ENCODE data around the gene SNX13. TPM values are rescaled to one million over a fixed set of nuclear protein-coding genes. Genes with fewer than 3 reads are reported as not detected.

The SNX13 gene
- total and polyA plus RNA-seq, 3 experiments from 2014 or later, result 9.2 to 26.3 (median 23.4) TPM

- no peak overlapping the region for H3K27ac ChIP-seq (ENCODE audit: low read depth, low read length)
- no peaks in the 10 kb centered on the region for H3K9me3 ChIP-seq (ENCODE audit: low read length)
- H3K27me3 ChIP-seq (ENCODE audit: insufficient read depth, low read length, poor library complexity, severe bottlenecking), result no peaks in the 10 kb centered on the region
- peaks cover 0 to 2% of the 10 kb centered on the region in 2 donors for H3K27me3 Mint-ChIP-seq
- H3K4me1 Mint-ChIP-seq, result no peaks in the 10 kb centered on the region
- no peaks in the 10 kb centered on the region for H3K4me1 ChIP-seq (ENCODE audit: insufficient read depth, low read length)
- ChIA-PET POLR2A (no interaction called here), CTCF (interaction anchor here (1.2 kb wide), 1 partner anchor 11 kb away, joined by 3 read pairs; no protein-coding TSS in a partner anchor)
- H3K4me3 ChIP-seq (ENCODE audit: low read length), result no peak overlapping the region
- no peak for DNase-seq
- H3K36me3 Mint-ChIP-seq, result peaks cover 0 to 2% (median 0%) of the 10 kb centered on the region in 3 donors
- no peaks in the 10 kb centered on the region for H3K36me3 ChIP-seq (ENCODE audit: insufficient read depth, low read length)
- H3K9me3 Mint-ChIP-seq, result no peaks in the 10 kb centered on the region
- no peak overlapping the region for H3K4me3 Mint-ChIP-seq
- H3K27ac Mint-ChIP-seq, result peak overlapping the region in 1 of 8 donors; percentile 10
These were observed 158.6 kb downstream of the SNX13 start for GRCh38 chr7:17781491-17782215.

- no peaks in the 10 kb centered on the region for H3K27me3 ChIP-seq (ENCODE audit: insufficient read depth, low read length, poor library complexity, severe bottlenecking)
- DNase-seq, result no peak
- no peak overlapping the region for H3K27ac Mint-ChIP-seq
- H3K36me3 Mint-ChIP-seq, result no peaks in the 10 kb centered on the region
- H3K27ac ChIP-seq (ENCODE audit: low read depth, low read length), result no peak overlapping the region
- H3K4me3 Mint-ChIP-seq, result no peak overlapping the region
- no peaks in the 10 kb centered on the region for H3K9me3 Mint-ChIP-seq
- ChIA-PET POLR2A (no interaction called here), CTCF (no interaction called here)
- no peaks in the 10 kb centered on the region for H3K36me3 ChIP-seq (ENCODE audit: insufficient read depth, low read length)
- no peaks in the 10 kb centered on the region for H3K4me1 Mint-ChIP-seq
- H3K27me3 Mint-ChIP-seq, result peaks cover 0 to 2% of the 10 kb centered on the region in 2 donors
- H3K9me3 ChIP-seq (ENCODE audit: low read length), result no peaks in the 10 kb centered on the region
- no peaks in the 10 kb centered on the region for H3K4me1 ChIP-seq (ENCODE audit: insufficient read depth, low read length)
- H3K4me3 ChIP-seq (ENCODE audit: low read length), result no peak overlapping the region
These were observed 160.9 kb downstream of the SNX13 start for GRCh38 chr7:17779381-17779780.

- Mint-ChIP-seq H3K27me3 (peaks cover 0 to 2% of the 10 kb centered on the region in 2 donors), H3K4me3 (no peak overlapping the region), H3K9me3 (no peaks in the 10 kb centered on the region), H3K36me3 (no peaks in the 10 kb centered on the region), H3K27ac (no peak overlapping the region), H3K4me1 (peaks cover 4 to 10% (median 9%) of the 10 kb centered on the region in 3 donors)
- Histone ChIP-seq H3K36me3 (ENCODE audit: insufficient read depth, low read length) (no peaks in the 10 kb centered on the region), H3K4me3 (ENCODE audit: low read length) (no peak overlapping the region), H3K27me3 (ENCODE audit: insufficient read depth, low read length, poor library complexity, severe bottlenecking) (no peaks in the 10 kb centered on the region), H3K9me3 (ENCODE audit: low read length) (no peaks in the 10 kb centered on the region), H3K4me1 (ENCODE audit: insufficient read depth, low read length) (no peaks in the 10 kb centered on the region), H3K27ac (ENCODE audit: low read depth, low read length) (no peak overlapping the region)
- DNase-seq, result no peak
- POLR2A ChIA-PET, result no interaction called here
- CTCF ChIA-PET, result interaction anchor here (0.9 kb wide), 1 partner anchor 13 kb away, joined by 3 read pairs; no protein-coding TSS in a partner anchor
These were observed 165.5 kb downstream of the SNX13 start for GRCh38 chr7:17774716-17775288.

GRCh38 chr7:17774248-17774647, 166.0 kb downstream of the SNX13 start:
- peaks cover 4 to 10% (median 9%) of the 10 kb centered on the region in 3 donors for H3K4me1 Mint-ChIP-seq
- no peak overlapping the region for H3K27ac ChIP-seq (ENCODE audit: low read depth, low read length)
- DNase-seq, result no peak
- no peaks in the 10 kb centered on the region for H3K4me1 ChIP-seq (ENCODE audit: insufficient read depth, low read length)
- no peak overlapping the region for H3K4me3 ChIP-seq (ENCODE audit: low read length)
- no peaks in the 10 kb centered on the region for H3K36me3 Mint-ChIP-seq
- H3K4me3 Mint-ChIP-seq, result no peak overlapping the region
- no peak overlapping the region for H3K27ac Mint-ChIP-seq
- peaks cover 0 to 2% of the 10 kb centered on the region in 2 donors for H3K27me3 Mint-ChIP-seq
- CTCF ChIA-PET, result interaction anchor here (0.9 kb wide), 1 partner anchor 12 kb away, joined by 3 read pairs; no protein-coding TSS in a partner anchor
- no peaks in the 10 kb centered on the region for H3K36me3 ChIP-seq (ENCODE audit: insufficient read depth, low read length)
- no peaks in the 10 kb centered on the region for H3K9me3 Mint-ChIP-seq
- POLR2A ChIA-PET, result no interaction called here
- H3K27me3 ChIP-seq (ENCODE audit: insufficient read depth, low read length, poor library complexity, severe bottlenecking), result no peaks in the 10 kb centered on the region
- H3K9me3 ChIP-seq (ENCODE audit: low read length), result no peaks in the 10 kb centered on the region

GRCh38 chr7:17773289-17773626, 167.0 kb downstream of the SNX13 start:
- Histone ChIP-seq H3K9me3 (ENCODE audit: low read length) (no peaks in the 10 kb centered on the region), H3K27ac (ENCODE audit: low read depth, low read length) (no peak overlapping the region), H3K4me1 (ENCODE audit: insufficient read depth, low read length) (no peaks in the 10 kb centered on the region), H3K27me3 (ENCODE audit: insufficient read depth, low read length, poor library complexity, severe bottlenecking) (no peaks in the 10 kb centered on the region), H3K4me3 (ENCODE audit: low read length) (no peak overlapping the region), H3K36me3 (ENCODE audit: insufficient read depth, low read length) (no peaks in the 10 kb centered on the region)
- Mint-ChIP-seq H3K27ac (peak overlapping the region in 1 of 8 donors; percentile 8), H3K4me3 (no peak overlapping the region), H3K36me3 (no peaks in the 10 kb centered on the region), H3K4me1 (peaks cover 4 to 10% (median 9%) of the 10 kb centered on the region in 3 donors), H3K27me3 (no peaks in the 10 kb centered on the region), H3K9me3 (no peaks in the 10 kb centered on the region)
- DNase-seq, result no peak
- CTCF ChIA-PET, result interaction anchor here (0.9 kb wide), 1 partner anchor 13 kb away, joined by 3 read pairs; no protein-coding TSS in a partner anchor
- POLR2A ChIA-PET, result no interaction called here

GRCh38 chr7:17772581-17773288, 167.6 kb downstream of the SNX13 start:
- CTCF ChIA-PET, result interaction anchor here (0.9 kb wide), 1 partner anchor 14 kb away, joined by 3 read pairs; no protein-coding TSS in a partner anchor
- no peaks in the 10 kb centered on the region for H3K27me3 Mint-ChIP-seq

GRCh38 chr7:17771901-17772408, 168.3 kb downstream of the SNX13 start:
- Mint-ChIP-seq H3K4me1 (peaks cover 4 to 10% (median 9%) of the 10 kb centered on the region in 3 donors), H3K36me3 (no peaks in the 10 kb centered on the region), H3K9me3 (no peaks in the 10 kb centered on the region), H3K27me3 (no peaks in the 10 kb centered on the region), H3K4me3 (no peak overlapping the region), H3K27ac (no peak overlapping the region)
- ChIA-PET POLR2A (no interaction called here), CTCF (no interaction called here)
- Histone ChIP-seq H3K27ac (ENCODE audit: low read depth, low read length) (no peak overlapping the region), H3K27me3 (ENCODE audit: insufficient read depth, low read length, poor library complexity, severe bottlenecking) (no peaks in the 10 kb centered on the region), H3K36me3 (ENCODE audit: insufficient read depth, low read length) (no peaks in the 10 kb centered on the region), H3K4me3 (ENCODE audit: low read length) (no peak overlapping the region), H3K4me1 (ENCODE audit: insufficient read depth, low read length) (no peaks in the 10 kb centered on the region), H3K9me3 (ENCODE audit: low read length) (no peaks in the 10 kb centered on the region)
- DNase-seq, result no peak

More at GRCh38 chr7:17772581-17773288, 167.6 kb downstream of the SNX13 start:
- Histone ChIP-seq H3K27me3 (ENCODE audit: insufficient read depth, low read length, poor library complexity, severe bottlenecking) (no peaks in the 10 kb centered on the region), H3K27ac (ENCODE audit: low read depth, low read length) (no peak overlapping the region), H3K9me3 (ENCODE audit: low read length) (no peaks in the 10 kb centered on the region), H3K36me3 (ENCODE audit: insufficient read depth, low read length) (no peaks in the 10 kb centered on the region), H3K4me1 (ENCODE audit: insufficient read depth, low read length) (no peaks in the 10 kb centered on the region), H3K4me3 (ENCODE audit: low read length) (no peak overlapping the region)
- Mint-ChIP-seq H3K4me1 (peaks cover 4 to 10% (median 9%) of the 10 kb centered on the region in 3 donors), H3K27ac (peak overlapping the region in 1 of 8 donors; percentile 8), H3K36me3 (no peaks in the 10 kb centered on the region), H3K4me3 (no peak overlapping the region), H3K9me3 (no peaks in the 10 kb centered on the region)
- POLR2A ChIA-PET, result no interaction called here
- DNase-seq, result no peak

Measured in CD8-positive, alpha-beta memory T cell (primary cell).